DND-41 (cell line): ENCODE measurements around the gene RELN.

Source experiments
- ATAC-seq: fragments of 200-7000 bp; cut with Tn5 transposase; 3 replicates; pipeline ENCODE4 v1.9.1; 2021; ENCODE audit warnings: low read depth; ENCODE audit not compliant: insufficient read depth
- DNase-seq: peaks from one replicate; pipeline ENCODE4 v3.0.0-alpha.2; 2020
- H2AFZ ChIP-seq: 2 replicates; pipeline ENCODE4 v1.6.0; 2012; ENCODE audit warnings: low read depth, low read length
- H3K27ac ChIP-seq: 2 replicates; pipeline ENCODE4 v1.5.1; 2012; ENCODE audit warnings: low read length, inconsistent platforms
- H3K27me3 ChIP-seq: fragments of 200-600 bp; sonication (generic); 2 replicates; pipeline ENCODE4 v1.6.0; 2012; ENCODE audit warnings: low read length, mild to moderate bottlenecking, inconsistent platforms; ENCODE audit not compliant: insufficient read depth, poor library complexity
- H3K36me3 ChIP-seq: 2 replicates; pipeline ENCODE4 v1.5.1; 2012; ENCODE audit warnings: low read length, inconsistent platforms; ENCODE audit not compliant: insufficient read depth
- H3K4me1 ChIP-seq: 2 replicates; pipeline ENCODE4 v1.5.1; 2012; ENCODE audit warnings: mild to moderate bottlenecking, low read length; ENCODE audit not compliant: insufficient read depth
- H3K4me2 ChIP-seq: 2 replicates; pipeline ENCODE4 v1.6.0; 2012; ENCODE audit warnings: mild to moderate bottlenecking, moderate library complexity, low read length, inconsistent platforms; ENCODE audit not compliant: insufficient read depth
- H3K4me3 ChIP-seq, 2 experiments: fragments of 200-600 bp in 1 of 2; shearing (Covaris generic) in 1 of 2; 2 replicates each; pipeline ENCODE4 v1.5.1; 2012 to 2016; ENCODE audit warnings: inconsistent platforms in 2 of 2, low read length in 2 of 2, mild to moderate bottlenecking in 2 of 2, low read depth in 1 of 2, moderate library complexity in 1 of 2
- H3K79me2 ChIP-seq: 2 replicates; pipeline ENCODE4 v1.6.0; 2012; ENCODE audit warnings: low read length, inconsistent platforms; ENCODE audit not compliant: insufficient read depth
- H3K9ac ChIP-seq: 2 replicates; pipeline ENCODE4 v1.6.0; 2012; ENCODE audit warnings: low read depth, mild to moderate bottlenecking, inconsistent platforms, low read length, moderate library complexity
- H3K9me3 ChIP-seq: 2 replicates; pipeline ENCODE4 v1.5.1; 2012; ENCODE audit warnings: low read length, moderate library complexity, mild to moderate bottlenecking, inconsistent platforms; ENCODE audit not compliant: insufficient read depth, severe bottlenecking
- H4K20me1 ChIP-seq: 2 replicates; pipeline ENCODE4 v1.6.0; 2012; ENCODE audit warnings: low read length; ENCODE audit not compliant: insufficient read depth
- CTCF ChIP-seq: IDR thresholded peaks from 2 replicates; pipeline ENCODE4 v1.5.1; 2012; ENCODE audit warnings: borderline replicate concordance, low read length, moderate library complexity, mild to moderate bottlenecking; ENCODE audit not compliant: poor library complexity, severe bottlenecking; ENCODE audit errors: extremely low read depth
- EZH2 ChIP-seq: IDR thresholded peaks from 3 replicates; pipeline ENCODE4 v1.6.1; 2012; ENCODE audit warnings: borderline replicate concordance, low read depth, mild to moderate bottlenecking, moderate library complexity, low read length, inconsistent platforms; ENCODE audit not compliant: severe bottlenecking

Gene RELN

GRCh38 chr7:103637094-103637493 lies 352.4 kb downstream of the RELN start:
- no peak for ATAC-seq
- no peaks in the 10 kb centered on the region for H3K27me3 ChIP-seq
- TF ChIP-seq EZH2 (no peak), CTCF (no peak)
- no peak overlapping the region for H3K4me2 ChIP-seq
- H3K79me2 ChIP-seq: no peaks in the 10 kb centered on the region
- H3K9me3 ChIP-seq: no peaks in the 10 kb centered on the region
- H3K4me1 ChIP-seq: no peaks in the 10 kb centered on the region
- H3K36me3 ChIP-seq: no peaks in the 10 kb centered on the region
- no peak overlapping the region for H3K9ac ChIP-seq
- no peak overlapping the region for H2AFZ ChIP-seq
- DNase-seq: no peak
- H4K20me1 ChIP-seq: no peaks in the 10 kb centered on the region
- no peak overlapping the region for H3K4me3 ChIP-seq
- H3K27ac ChIP-seq: no peak overlapping the region

- DNase-seq: no peak
- no peaks in the 10 kb centered on the region for H3K4me1 ChIP-seq
- no peak for ATAC-seq
These were observed 353.3 kb downstream of the RELN start for GRCh38 chr7:103636153-103636552.

GRCh38 chr7:103632972-103633371 lies 356.5 kb downstream of the RELN start:
- Histone ChIP-seq H3K4me3 (no peak overlapping the region), H3K9ac (no peak overlapping the region), H3K4me2 (no peak overlapping the region), H3K4me1 (no peaks in the 10 kb centered on the region), H3K27me3 (no peaks in the 10 kb centered on the region), H3K27ac (no peak overlapping the region), H3K9me3 (no peaks in the 10 kb centered on the region), H4K20me1 (no peaks in the 10 kb centered on the region), H3K36me3 (no peaks in the 10 kb centered on the region), H2AFZ (no peak overlapping the region), H3K79me2 (no peaks in the 10 kb centered on the region)
- TF ChIP-seq CTCF: no peak
- TF ChIP-seq EZH2: no peak
- DNase-seq (no peak), ATAC-seq (no peak)

More at GRCh38 chr7:103636153-103636552, 353.3 kb downstream of the RELN start:
- TF ChIP-seq CTCF (no peak), EZH2 (no peak)
- H3K36me3 ChIP-seq: no peaks in the 10 kb centered on the region
- no peaks in the 10 kb centered on the region for H3K27me3 ChIP-seq
- no peaks in the 10 kb centered on the region for H3K79me2 ChIP-seq
- H3K4me3 ChIP-seq: no peak overlapping the region
- H3K9me3 ChIP-seq: no peaks in the 10 kb centered on the region
- H3K27ac ChIP-seq: no peak overlapping the region
- no peak overlapping the region for H3K4me2 ChIP-seq
- H4K20me1 ChIP-seq: no peaks in the 10 kb centered on the region
- no peak overlapping the region for H2AFZ ChIP-seq
- H3K9ac ChIP-seq: no peak overlapping the region
